GM12891 (cell line): ENCODE data around the gene NRG2.

Source experiments
- POLR2A ChIP-seq: IDR thresholded peaks from 2 replicates; pipeline ENCODE4 v1.6.1; 2011; ENCODE audit warnings: low read depth, low read length, control low read depth
- TAF1 ChIP-seq: IDR thresholded peaks from 2 replicates; pipeline ENCODE4 v1.6.1; 2011; ENCODE audit warnings: low read depth, low read length, control low read depth

- TF ChIP-seq TAF1 = no peak
- no peak for TF ChIP-seq POLR2A
Observed at GRCh38 chr5:139915266-139915665, 127.8 kb downstream of the NRG2 start.
